Esophagus squamous epithelium (tissue), 5 donors: ENCODE results near the gene AOC2. TPM values are rescaled to one million over a fixed set of nuclear protein-coding genes. Genes with fewer than 3 reads are reported as not detected.

Source experiments
- DNase-seq: peaks from one replicate; lab custom pipeline; 2025; lab: John Stamatoyannopoulos, UW
- H3K27ac ChIP-seq, 4 donors: fragments of 200-600 bp; sonication (generic); one replicate each; pipeline ENCODE4 v1.5.1; 2016 to 2019; ENCODE audit warnings: mild to moderate bottlenecking in 1 of 4
- H3K27me3 ChIP-seq, 4 donors: fragments of 200-600 bp; sonication (generic); 1 replicate in 3 of 4; 2 replicates in 1 of 4; pipeline versions ENCODE4 v1.5.1 to v1.6.0; 2017 to 2021; ENCODE audit warnings: antibody characterized with exemption in 1 of 4
- H3K36me3 ChIP-seq, 3 donors: fragments of 200-600 bp; sonication (generic); one replicate each; pipeline ENCODE4 v1.5.1; 2016 to 2019
- H3K4me1 ChIP-seq, 3 donors: fragments of 200-600 bp; sonication (generic); one replicate each; pipeline ENCODE4 v1.5.1; 2017 to 2019
- H3K4me3 ChIP-seq, 4 donors: fragments of 200-600 bp; sonication (generic); 1 replicate in 3 of 4; 2 replicates in 1 of 4; pipeline ENCODE4 v1.5.1; 2016 to 2019; ENCODE audit warnings: mild to moderate bottlenecking in 2 of 4, moderate library complexity in 1 of 4
- H3K9me3 ChIP-seq, 3 donors: fragments of 200-600 bp; sonication (generic); one replicate each; pipeline ENCODE4 v1.5.1; 2016 to 2019
- CTCF ChIP-seq, 6 experiments: fragments of 450-650 bp in 4 of 6; fragments of 200-600 bp in 2 of 6; sonication (generic) in 2 of 6; IDR thresholded peaks; one replicate each; pipeline ENCODE4 v1.5.1; 2016 to 2019; ENCODE audit warnings: antibody characterized with exemption in 6 of 6, mild to moderate bottlenecking in 4 of 6, moderate library complexity in 4 of 6
- POLR2A ChIP-seq, 4 donors: fragments of 450-650 bp; IDR thresholded peaks; one replicate each; pipeline ENCODE4 v1.6.1; 2017; ENCODE audit warnings: antibody characterized with exemption in 4 of 4, mild to moderate bottlenecking in 4 of 4, moderate library complexity in 3 of 4
- WGBS, 2 donors: methylation state at CpG; one replicate each; pipeline ENCODE4 v1.1.5; 2018; 5-methylcytosine and 5-hydroxymethylcytosine counted together
- intact Hi-C: fragments of 100-400 bp; cut with DNase I; formaldehyde crosslinking; loops from one replicate; pipeline ENCODE4 v1.15.0; 2022
- total RNA-seq, 4 donors: library from RNA; depleted of rRNA; stranded (reverse); fragments of >200 nt; gene quantifications; one replicate each; pipeline ENCODE4 v1.1.0, GENCODE V29; 2016
- donor health status: DM: yes; HTN: yes; CAD: no.

The AOC2 gene
- total RNA-seq, 4 donors from 2014 or later, result 0.61 to 2.1 (median 1.2) TPM

GRCh38 chr17:42845918-42846593 is 1.7 kb downstream of the AOC2 start:
- intact Hi-C loops, result loop anchor here (10.0 kb wide), 1 partner anchor 89 kb away; no protein-coding TSS in a partner anchor
- H3K27me3 ChIP-seq, result no peaks in the 10 kb centered on the region
- DNase-seq, result no peak
- peaks cover 6 to 49% (median 17%) of the 10 kb centered on the region in 3 donors for H3K36me3 ChIP-seq
- H3K4me3 ChIP-seq, result no peak overlapping the region
- H3K27ac ChIP-seq, result peak overlapping the region in 3 of 4 donors; percentile 64 to 77 (median 64)
- 62 to 64% methylated on average over 4 to 6 of the region's 7 CpGs for WGBS, 2 donors
- TF ChIP-seq POLR2A (IDR thresholded peaks at IDR 0.05) (no peak), CTCF (IDR thresholded peaks at IDR 0.05) (no peak)
- peaks cover 5 to 56% (median 22%) of the 10 kb centered on the region in 3 donors for H3K4me1 ChIP-seq
- H3K9me3 ChIP-seq, result no peaks in the 10 kb centered on the region

DNA sequence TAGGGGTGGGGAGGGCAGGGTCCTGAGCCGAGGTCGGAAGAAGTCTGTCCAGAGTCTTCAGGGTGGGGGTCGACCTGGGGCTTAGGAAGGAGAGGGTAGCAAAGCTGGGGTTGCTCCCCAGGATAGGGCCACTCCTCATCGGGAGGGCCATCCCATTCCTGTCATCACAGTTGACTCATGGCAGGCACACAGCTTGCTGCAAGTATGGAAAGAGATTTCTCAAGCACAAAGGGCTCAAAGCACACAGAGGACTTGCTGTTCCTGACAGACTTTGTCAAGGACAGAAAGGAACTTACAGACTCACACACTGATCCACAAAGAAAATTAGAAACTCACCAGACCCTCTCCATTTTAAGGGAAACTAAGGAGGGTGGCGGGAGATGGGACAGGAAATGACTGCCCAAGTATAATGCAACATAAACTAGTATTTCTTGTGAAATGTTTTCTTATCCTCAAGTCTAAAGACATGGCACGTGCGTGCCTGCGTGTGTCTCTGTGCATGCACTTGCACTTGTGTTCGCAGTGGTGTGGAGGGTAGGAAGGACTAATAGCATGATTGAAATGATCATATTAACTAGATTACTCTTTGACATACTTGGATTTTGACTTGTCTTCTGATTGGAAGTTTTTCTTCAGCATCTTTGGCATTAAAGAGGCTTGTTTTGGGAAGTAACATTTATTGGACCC is 2.4 kb downstream of the AOC2 start:
- peaks cover 5 to 58% (median 22%) of the 10 kb centered on the region in 3 donors for H3K4me1 ChIP-seq
- no peaks in the 10 kb centered on the region for H3K9me3 ChIP-seq
- no peak overlapping the region for H3K4me3 ChIP-seq
- H3K36me3 ChIP-seq, result peaks cover 6 to 42% (median 15%) of the 10 kb centered on the region in 3 donors
- 60 to 72% methylated on average over 8 to 9 of the region's 9 CpGs for WGBS, 2 donors
- intact Hi-C loops, result loop anchor here (10.0 kb wide), 1 partner anchor 88 kb away; no protein-coding TSS in a partner anchor
- DNase-seq, result no peak
- no peak for TF ChIP-seq POLR2A (IDR thresholded peaks at IDR 0.05)
- TF ChIP-seq CTCF (IDR thresholded peaks at IDR 0.05), result no peak
- no peaks in the 10 kb centered on the region for H3K27me3 ChIP-seq
- H3K27ac ChIP-seq, result peak overlapping the region in 3 of 4 donors; percentile 64 to 77 (median 64)

- WGBS, 2 donors, result 58 to 79% methylated on average over 3 of the region's 3 CpGs
- peaks cover 5 to 58% (median 22%) of the 10 kb centered on the region in 3 donors for H3K4me1 ChIP-seq
- H3K4me3 ChIP-seq, result no peak overlapping the region
- intact Hi-C loops, result loop anchor here (10.0 kb wide), 1 partner anchor 87 kb away; no protein-coding TSS in a partner anchor
- peaks cover 5 to 28% (median 6%) of the 10 kb centered on the region in 3 donors for H3K36me3 ChIP-seq
- no peaks in the 10 kb centered on the region for H3K9me3 ChIP-seq
- H3K27me3 ChIP-seq, result no peaks in the 10 kb centered on the region
- TF ChIP-seq POLR2A (IDR thresholded peaks at IDR 0.05) (no peak), CTCF (IDR thresholded peaks at IDR 0.05) (no peak)
- DNase-seq, result no peak
- no peak overlapping the region for H3K27ac ChIP-seq
These were observed 3.7 kb downstream of the AOC2 start for GRCh38 chr17:42848093-42848492.

DNA sequence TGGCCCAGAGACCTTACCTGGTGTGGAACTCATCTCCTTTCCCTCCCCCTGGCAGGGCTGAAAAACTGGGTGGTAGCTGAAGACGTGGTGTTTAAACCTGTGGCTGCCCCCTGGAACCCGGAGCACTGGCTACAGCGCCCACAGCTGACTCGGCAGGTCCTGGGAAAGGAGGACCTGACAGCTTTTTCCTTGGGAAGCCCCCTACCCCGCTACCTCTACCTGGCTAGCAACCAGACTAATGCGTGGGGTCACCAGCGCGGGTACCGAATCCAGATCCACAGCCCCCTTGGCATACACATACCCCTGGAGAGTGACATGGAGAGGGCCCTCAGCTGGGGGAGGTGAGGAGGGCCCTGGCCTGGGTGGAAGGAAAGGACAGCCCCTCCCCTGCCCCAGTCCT is 4.7 kb downstream of the AOC2 start:
- H3K36me3 ChIP-seq, result peaks cover 3 to 20% (median 6%) of the 10 kb centered on the region in 3 donors
- intact Hi-C loops, result loop anchor here (10.0 kb wide), 1 partner anchor 86 kb away; no protein-coding TSS in a partner anchor
- H3K27ac ChIP-seq, result no peak overlapping the region
- H3K9me3 ChIP-seq, result no peaks in the 10 kb centered on the region
- DNase-seq, result no peak
- WGBS, 2 donors, result 80 to 100% methylated on average over 1 to 2 of the region's 9 CpGs
- peaks cover 5 to 56% (median 22%) of the 10 kb centered on the region in 3 donors for H3K4me1 ChIP-seq
- H3K4me3 ChIP-seq, result no peak overlapping the region
- TF ChIP-seq POLR2A (IDR thresholded peaks at IDR 0.05), result no peak
- TF ChIP-seq CTCF (IDR thresholded peaks at IDR 0.05), result no peak
- no peaks in the 10 kb centered on the region for H3K27me3 ChIP-seq
